HG02981 (cell line): Measurements from ENCODE around the gene SH2B3.
"Not testable (repeated sequence)": the region's sequence is repeated elsewhere in the genome, so short reads cannot be mapped to it uniquely, and the experiment has no call there.

ENCODE experiments used
- ATAC-seq: cut with Tn5 transposase; IDR thresholded peaks from one replicate; pipeline ENCODE4 v1.9.1; 2021; ENCODE audit warnings: mild to moderate bottlenecking, moderate library complexity; ENCODE audit not compliant: unreplicated experiment

SH2B3 gene

GRCh38 chr12:111455448-111456320 is 50.0 kb downstream of the SH2B3 start:
- ATAC-seq: no peak

- no peak for ATAC-seq
Measured at GRCh38 chr12:111457071-111457470, 51.3 kb downstream of the SH2B3 start.

- ATAC-seq: no peak
Measured at GRCh38 chr12:111457577-111457976, 51.9 kb downstream of the SH2B3 start.

- ATAC-seq: no peak
Measured at GRCh38 chr12:111458546-111459172, 52.9 kb downstream of the SH2B3 start.

GRCh38 chr12:111460111-111460510 is 54.4 kb downstream of the SH2B3 start:
- ATAC-seq: not testable (repeated sequence)

- ATAC-seq: no peak
Measured at GRCh38 chr12:111462210-111462769, 56.6 kb downstream of the SH2B3 start.

GRCh38 chr12:111467092-111467856 is 61.6 kb downstream of the SH2B3 start:
- ATAC-seq: no peak

GRCh38 chr12:111467857-111468241 is 62.1 kb downstream of the SH2B3 start:
- ATAC-seq: no peak

- ATAC-seq: no peak
Measured at GRCh38 chr12:111469401-111469800, 63.7 kb downstream of the SH2B3 start.

GRCh38 chr12:111471236-111471635 is 65.5 kb downstream of the SH2B3 start:
- ATAC-seq: no peak

GRCh38 chr12:111482462-111482861 is 76.7 kb downstream of the SH2B3 start:
- no peak for ATAC-seq

- no peak for ATAC-seq
Measured at GRCh38 chr12:111488271-111488670, 82.5 kb downstream of the SH2B3 start.

GRCh38 chr12:111488798-111489197 is 83.1 kb downstream of the SH2B3 start:
- no peak for ATAC-seq

- not testable (repeated sequence) for ATAC-seq
Measured at GRCh38 chr12:111492979-111493378, 87.3 kb downstream of the SH2B3 start.

- no peak for ATAC-seq
Measured at GRCh38 chr12:111494676-111495075, 89.0 kb downstream of the SH2B3 start.
